ENCODE data around the gene GAA.

Gene GAA

GRCh38 chr17:80124351-80124981 lies 23.1 kb downstream of the GAA start:
- H3K9me3 Mint-ChIP-seq = no peaks in the 10 kb centered on the region
- peaks cover 7% of the 10 kb centered on the region for H3K4me1 Mint-ChIP-seq
- H3K27ac Mint-ChIP-seq = peak overlapping the region in 2 of 3 experiments; percentile 42 to 43

GRCh38 chr17:80125656-80126448 lies 24.5 kb downstream of the GAA start:
- Mint-ChIP-seq H3K36me3 (ENCODE audit: low read depth) (no peaks in the 10 kb centered on the region), H3K9me3 (no peaks in the 10 kb centered on the region), H3K4me1 (peaks cover 7% of the 10 kb centered on the region), H3K27ac (no peak overlapping the region), H3K4me3 (no peak overlapping the region), H3K27me3 (ENCODE audit: low read depth) (no peaks in the 10 kb centered on the region)
- no peak for TF ChIP-seq CTCF (IDR thresholded peaks at IDR 0.05; ENCODE audit: unreplicated experiment in 3 of 3)

More at GRCh38 chr17:80124351-80124981, 23.1 kb downstream of the GAA start:
- no peaks in the 10 kb centered on the region for H3K36me3 Mint-ChIP-seq (ENCODE audit: low read depth)
- H3K27me3 Mint-ChIP-seq (ENCODE audit: low read depth) = no peaks in the 10 kb centered on the region
- peak; percentile 48 to 52 (median 52) for TF ChIP-seq CTCF (IDR thresholded peaks at IDR 0.05; ENCODE audit: unreplicated experiment in 3 of 3)
- H3K4me3 Mint-ChIP-seq = no peak overlapping the region

GRCh38 chr17:80126449-80126715 lies 25.0 kb downstream of the GAA start:
- H3K27me3 Mint-ChIP-seq (ENCODE audit: low read depth) = no peaks in the 10 kb centered on the region

GRCh38 chr17:80129006-80129565 lies 27.7 kb downstream of the GAA start:
- Mint-ChIP-seq H3K27ac (no peak overlapping the region), H3K36me3 (ENCODE audit: low read depth) (peaks cover 15% of the 10 kb centered on the region), H3K4me1 (peaks cover 5% of the 10 kb centered on the region), H3K4me3 (no peak overlapping the region), H3K9me3 (no peaks in the 10 kb centered on the region), H3K27me3 (ENCODE audit: low read depth) (no peaks in the 10 kb centered on the region)
- TF ChIP-seq CTCF (IDR thresholded peaks at IDR 0.05; ENCODE audit: unreplicated experiment in 3 of 3) = no peak

More at GRCh38 chr17:80126449-80126715, 25.0 kb downstream of the GAA start:
- no peaks in the 10 kb centered on the region for H3K9me3 Mint-ChIP-seq
- peaks cover 7% of the 10 kb centered on the region for H3K4me1 Mint-ChIP-seq
- H3K27ac Mint-ChIP-seq = no peak overlapping the region
- no peak overlapping the region for H3K4me3 Mint-ChIP-seq
- H3K36me3 Mint-ChIP-seq (ENCODE audit: low read depth) = no peaks in the 10 kb centered on the region
- no peak for TF ChIP-seq CTCF (IDR thresholded peaks at IDR 0.05; ENCODE audit: unreplicated experiment in 3 of 3)

GRCh38 chr17:80130992-80131391 lies 29.6 kb downstream of the GAA start:
- H3K27ac Mint-ChIP-seq = no peak overlapping the region
- no peaks in the 10 kb centered on the region for H3K9me3 Mint-ChIP-seq
- H3K4me1 Mint-ChIP-seq = no peaks in the 10 kb centered on the region
- H3K27me3 Mint-ChIP-seq (ENCODE audit: low read depth) = no peaks in the 10 kb centered on the region
- peaks cover 32% of the 10 kb centered on the region for H3K36me3 Mint-ChIP-seq (ENCODE audit: low read depth)
- TF ChIP-seq CTCF (IDR thresholded peaks at IDR 0.05; ENCODE audit: unreplicated experiment in 3 of 3) = no peak
- H3K4me3 Mint-ChIP-seq = no peak overlapping the region
